Upper lobe of right lung (tissue), 1 donor: ENCODE data around the gene ERLIN1. TPM values are rescaled to one million over a fixed set of nuclear protein-coding genes. Genes with fewer than 3 reads are reported as not detected.

ENCODE experiments used
- ATAC-seq: fragments of 200-7000 bp; cut with Tn5 transposase; one replicate; pipeline ENCODE4 v1.9.1; 2020; ENCODE audit warnings: mild to moderate bottlenecking, moderate library complexity
- DNase-seq: peaks from one replicate; pipeline ENCODE4 v3.0.0-alpha.2; 2020
- H3K27ac ChIP-seq: fragments of 200-600 bp; one replicate; pipeline ENCODE4 v1.8.0; 2022
- H3K27me3 ChIP-seq: fragments of 200-600 bp; one replicate; pipeline ENCODE4 v1.8.0; 2022; ENCODE audit warnings: mild to moderate bottlenecking
- H3K36me3 ChIP-seq: fragments of 200-600 bp; one replicate; pipeline ENCODE4 v1.8.0; 2022
- H3K4me1 ChIP-seq: fragments of 200-600 bp; one replicate; pipeline ENCODE4 v1.8.0; 2022
- H3K4me3 ChIP-seq: fragments of 200-600 bp; one replicate; pipeline ENCODE4 v1.8.0; 2022; ENCODE audit warnings: mild to moderate bottlenecking
- H3K9me3 ChIP-seq: fragments of 200-600 bp; one replicate; pipeline ENCODE4 v1.8.0; 2022
- CTCF ChIP-seq: fragments of 200-600 bp; IDR thresholded peaks from one replicate; pipeline ENCODE4 v1.8.0; 2022; ENCODE audit warnings: antibody characterized with exemption
- intact Hi-C: fragments of 100-400 bp; cut with DNase I; formaldehyde crosslinking; loops from one replicate; pipeline ENCODE4 v1.11.0; 2022
- total RNA-seq: library from RNA; stranded (reverse); fragmentation: NEBNext Ultra II Directional; extraction: Animal tissue kit (Norgen Biotek cat#: 25700); gene quantifications from one replicate; pipeline ENCODE4 v1.2.1, GENCODE V29; 2021
- donor health status: DM: no; HTN: yes; CAD: no; lungs with severe emphysema.

ERLIN1 gene
- total RNA-seq, 1 donor from 2014 or later, result 24.3 TPM

GRCh38 chr10:100153239-100153825, 32.5 kb downstream of the ERLIN1 start:
- ATAC-seq, result no peak
- H3K36me3 ChIP-seq, result peaks cover 73% of the 10 kb centered on the region
- DNase-seq, result no peak
- H3K4me1 ChIP-seq, result no peaks in the 10 kb centered on the region
- no peak overlapping the region for H3K4me3 ChIP-seq
- intact Hi-C loops, result no loop called here
- no peak for TF ChIP-seq CTCF
- no peaks in the 10 kb centered on the region for H3K9me3 ChIP-seq
- H3K27ac ChIP-seq, result no peak overlapping the region
- no peaks in the 10 kb centered on the region for H3K27me3 ChIP-seq

- TF ChIP-seq CTCF, result no peak
- no peak overlapping the region for H3K4me3 ChIP-seq
- H3K27ac ChIP-seq, result no peak overlapping the region
- H3K9me3 ChIP-seq, result no peaks in the 10 kb centered on the region
- H3K36me3 ChIP-seq, result peaks cover 66% of the 10 kb centered on the region
- DNase-seq, result no peak
- no peaks in the 10 kb centered on the region for H3K4me1 ChIP-seq
- H3K27me3 ChIP-seq, result no peaks in the 10 kb centered on the region
- ATAC-seq, result no peak
- intact Hi-C loops, result no loop called here
These were observed 34.0 kb downstream of the ERLIN1 start for GRCh38 chr10:100151723-100152300.

- Histone ChIP-seq H3K4me1 (no peaks in the 10 kb centered on the region), H3K27ac (no peak overlapping the region), H3K27me3 (no peaks in the 10 kb centered on the region), H3K4me3 (no peak overlapping the region), H3K9me3 (no peaks in the 10 kb centered on the region), H3K36me3 (peaks cover 41% of the 10 kb centered on the region)
- no peak for TF ChIP-seq CTCF
- no peak for DNase-seq
- intact Hi-C loops, result no loop called here
- no peak for ATAC-seq
These were observed 37.2 kb downstream of the ERLIN1 start for GRCh38 chr10:100148353-100149211.

- intact Hi-C loops, result no loop called here
- Histone ChIP-seq H3K27ac (no peak overlapping the region), H3K4me1 (no peaks in the 10 kb centered on the region), H3K9me3 (no peaks in the 10 kb centered on the region), H3K4me3 (no peak overlapping the region), H3K27me3 (no peaks in the 10 kb centered on the region), H3K36me3 (peaks cover 26% of the 10 kb centered on the region)
- DNase-seq, result no peak
- ATAC-seq, result no peak
- no peak for TF ChIP-seq CTCF
These were observed 38.8 kb downstream of the ERLIN1 start for GRCh38 chr10:100146875-100147650.

- DNase-seq, result no peak
- no peaks in the 10 kb centered on the region for H3K4me1 ChIP-seq
- no peak for ATAC-seq
These were observed 39.4 kb downstream of the ERLIN1 start for GRCh38 chr10:100146398-100146797.

More at GRCh38 chr10:100146398-100146797, 39.4 kb downstream of the ERLIN1 start:
- Histone ChIP-seq H3K4me3 (no peak overlapping the region), H3K27me3 (no peaks in the 10 kb centered on the region), H3K27ac (no peak overlapping the region), H3K9me3 (no peaks in the 10 kb centered on the region), H3K36me3 (peaks cover 19% of the 10 kb centered on the region)
- intact Hi-C loops, result no loop called here
- no peak for TF ChIP-seq CTCF
